Stimulated activated CD8-positive, alpha-beta memory T cell treated with anti-CD3 and anti-CD28 coated beads, Interleukin-7, amount 100 ng/mL, for 24 hours (primary cell): Measurements from ENCODE around the gene SCUBE2.
"Not testable (repeated sequence)": the region's sequence is repeated elsewhere in the genome, so short reads cannot be mapped to it uniquely, and the experiment has no call there.

ENCODE experiments used
- DNase-seq: peaks from one replicate; pipeline ENCODE4 v3.0.0-alpha.2; 2020; ENCODE audit warnings: low read depth

Gene SCUBE2

DNA sequence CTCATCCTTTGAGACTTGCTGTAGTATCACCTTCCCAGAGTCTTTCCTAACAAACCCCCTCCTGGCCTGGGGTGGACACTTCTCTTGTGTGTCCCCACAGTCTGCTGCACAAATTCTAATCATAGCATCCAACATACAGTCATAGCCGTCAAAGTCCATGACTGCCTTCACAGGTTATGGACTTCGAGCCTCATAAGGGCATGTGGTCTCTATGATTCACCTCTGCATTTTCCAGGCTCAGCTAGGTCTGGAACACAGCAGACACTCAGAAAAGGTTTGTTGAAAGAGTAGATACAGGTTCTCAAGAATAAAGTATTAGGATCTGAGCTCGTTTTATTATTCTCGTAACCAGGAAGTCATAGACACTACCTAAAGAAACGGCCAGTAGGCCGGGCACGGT is 13.2 kb upstream of the SCUBE2 start:
- DNase-seq = no peak

DNA sequence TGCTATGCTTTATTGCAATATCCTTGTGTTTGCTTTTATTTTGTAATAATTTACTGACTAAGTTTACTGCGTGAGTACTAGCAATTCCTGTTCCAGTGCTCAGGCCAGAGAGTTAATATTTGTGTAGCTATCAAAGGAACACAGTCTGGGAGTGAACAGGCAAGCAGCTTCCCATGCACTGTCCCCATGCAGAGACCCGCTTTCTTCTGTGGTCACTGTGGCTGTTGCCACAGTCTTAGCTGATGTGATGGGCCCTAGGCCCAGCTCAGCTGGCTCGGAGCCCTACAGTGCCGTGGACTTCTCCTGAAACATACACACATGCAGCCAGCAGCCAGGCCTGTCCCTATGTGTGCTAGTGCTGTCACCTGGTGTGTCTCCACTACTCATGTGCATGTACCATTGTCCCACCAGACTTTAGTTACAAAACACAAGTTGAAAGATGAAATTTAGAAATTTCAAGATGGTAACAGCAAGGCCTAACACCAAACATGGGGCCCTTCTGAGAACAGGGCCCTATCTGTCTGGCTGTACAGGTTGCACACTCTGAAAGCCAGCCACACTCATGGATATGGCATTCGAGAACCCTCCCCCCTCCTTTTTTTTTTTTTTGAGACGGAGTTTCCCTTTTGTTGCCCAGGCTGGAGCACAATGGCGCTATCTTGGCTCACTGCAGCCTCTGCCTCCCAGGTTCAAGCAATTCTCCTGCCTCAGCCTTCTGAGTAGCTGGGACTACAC is 12.3 kb upstream of the SCUBE2 start:
- no peak for DNase-seq

DNA sequence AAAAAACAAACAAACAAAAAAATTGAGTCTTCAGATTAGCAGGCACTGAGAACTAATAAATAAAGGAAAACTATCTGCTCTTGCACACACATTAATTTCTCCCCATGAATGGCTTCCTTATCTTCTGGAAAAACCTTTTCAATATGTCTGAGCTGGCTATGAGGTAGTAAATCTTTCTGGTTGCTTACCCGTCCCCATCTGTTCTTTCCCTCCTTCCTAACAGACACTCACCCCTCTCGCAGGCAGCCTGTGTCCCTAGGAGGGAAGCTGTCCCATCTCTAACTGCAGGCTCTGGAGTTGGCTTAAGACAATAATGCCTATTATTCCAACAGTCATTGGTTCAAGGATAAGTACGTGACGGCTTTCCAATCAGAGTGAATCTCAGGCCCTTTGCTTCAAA is 8.2 kb upstream of the SCUBE2 start:
- no peak for DNase-seq

DNA sequence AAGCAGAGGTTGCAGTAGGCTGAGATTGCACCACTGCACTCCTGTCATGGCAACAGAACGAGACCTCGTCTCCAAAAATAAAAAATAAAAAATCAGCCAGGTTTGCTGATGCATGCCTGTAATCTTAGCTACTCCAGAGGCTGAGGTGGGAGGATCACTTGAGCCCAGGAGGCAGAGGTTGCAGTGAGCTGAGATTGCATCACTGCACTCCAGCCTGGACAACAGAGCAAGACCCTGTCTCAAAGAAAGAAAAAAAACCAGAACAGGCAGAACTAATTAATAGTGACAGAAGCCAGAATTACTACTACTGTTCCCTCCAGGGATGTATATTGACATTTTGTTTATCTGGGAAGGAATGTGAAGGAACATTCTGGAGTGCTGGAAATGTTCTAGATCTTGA is 7.1 kb upstream of the SCUBE2 start:
- DNase-seq = not testable (repeated sequence)

DNA sequence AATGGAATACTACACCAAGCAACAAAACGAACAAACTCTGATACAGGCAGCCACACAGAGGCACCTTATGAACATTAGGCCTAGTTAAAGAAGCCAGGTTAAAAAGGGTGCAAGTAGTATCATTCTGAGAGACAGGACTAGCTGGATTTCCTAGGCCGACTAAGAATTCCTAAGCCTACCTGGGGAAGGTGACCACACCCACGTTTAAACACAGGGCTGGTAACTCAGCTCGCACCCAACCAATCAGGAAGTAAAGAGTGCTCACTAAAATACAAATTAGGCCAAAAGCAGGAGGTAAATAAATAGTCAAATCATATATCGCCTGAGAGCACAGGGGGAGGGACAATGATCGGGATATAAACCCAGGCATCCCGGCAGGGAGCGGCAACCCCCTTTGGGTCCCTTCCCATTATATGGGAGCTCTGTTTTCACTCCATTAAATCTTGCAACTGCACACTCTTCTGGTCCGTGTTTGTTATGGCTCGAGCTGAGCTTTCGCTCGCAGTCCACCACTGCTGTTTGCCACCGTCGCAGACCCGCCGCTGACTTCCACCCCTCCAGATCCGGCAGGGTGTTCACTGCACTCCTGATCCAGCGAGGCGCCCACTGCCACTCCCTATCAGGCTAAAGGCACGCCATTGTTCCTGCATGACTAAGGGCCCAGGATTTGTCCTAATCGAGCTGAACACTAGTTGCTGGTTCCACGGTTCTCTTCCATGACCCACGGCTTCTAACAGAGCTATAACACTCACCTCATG is 6.0 kb upstream of the SCUBE2 start:
- DNase-seq = not testable (repeated sequence)

DNA sequence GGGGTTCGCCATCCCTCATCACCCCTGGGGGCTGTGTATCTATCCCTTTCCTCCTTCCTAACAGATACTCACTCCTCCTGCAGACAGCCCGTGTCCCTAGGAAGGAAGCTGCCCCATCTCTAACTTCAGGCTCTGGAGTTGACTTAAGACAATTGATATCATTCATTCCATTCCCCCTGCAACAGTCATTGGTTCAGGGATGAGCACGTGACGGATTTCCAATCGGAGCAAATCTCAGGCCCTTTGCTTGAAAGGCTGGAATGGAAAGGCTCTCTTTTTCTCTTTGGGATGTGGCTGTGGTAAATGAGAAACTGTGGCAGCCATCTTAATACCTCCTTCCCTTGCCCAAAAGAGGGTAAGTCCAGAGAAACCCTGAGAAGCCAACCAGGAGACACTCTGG is 5.0 kb upstream of the SCUBE2 start:
- no peak for DNase-seq

DNA sequence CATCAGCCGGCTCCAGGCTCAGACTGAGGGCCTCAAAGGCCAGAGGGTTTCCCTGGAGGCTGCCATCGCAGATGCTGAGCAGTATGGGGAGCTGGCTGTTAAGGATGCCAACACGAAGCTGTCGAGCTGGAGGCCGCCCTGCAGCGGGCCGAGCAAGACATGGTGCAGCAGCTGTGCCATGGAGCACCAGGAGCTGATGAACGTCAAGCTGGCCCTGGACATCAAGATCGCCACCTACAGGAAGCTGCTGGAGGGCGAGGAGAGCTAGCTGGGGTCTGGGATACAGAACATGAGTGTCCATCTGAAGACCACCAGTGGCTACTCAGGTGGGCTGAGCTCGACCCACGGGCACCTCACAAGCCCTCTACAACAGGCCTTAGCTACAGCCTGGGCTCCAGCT is 4.0 kb upstream of the SCUBE2 start:
- no peak for DNase-seq

DNA sequence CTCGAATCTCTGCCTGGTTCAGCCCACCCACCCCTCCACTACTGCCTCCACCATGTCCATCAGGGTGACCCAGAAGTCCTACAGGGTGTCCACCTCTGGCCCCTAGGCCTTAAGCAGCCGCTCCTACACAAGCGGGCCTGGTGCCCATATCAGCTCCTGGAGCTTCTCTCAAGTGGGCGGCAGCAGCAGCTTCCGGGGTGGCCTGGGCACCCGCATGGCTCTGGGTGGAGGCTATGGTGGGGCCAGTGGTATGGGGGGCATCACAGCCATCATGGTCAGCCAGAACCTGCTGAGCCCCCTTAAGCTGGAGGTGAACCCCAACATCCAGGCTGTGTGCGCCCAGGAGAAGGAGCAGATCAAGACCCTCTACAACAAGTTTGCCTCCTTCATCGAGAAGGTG is 3.0 kb upstream of the SCUBE2 start:
- DNase-seq = no peak

DNA sequence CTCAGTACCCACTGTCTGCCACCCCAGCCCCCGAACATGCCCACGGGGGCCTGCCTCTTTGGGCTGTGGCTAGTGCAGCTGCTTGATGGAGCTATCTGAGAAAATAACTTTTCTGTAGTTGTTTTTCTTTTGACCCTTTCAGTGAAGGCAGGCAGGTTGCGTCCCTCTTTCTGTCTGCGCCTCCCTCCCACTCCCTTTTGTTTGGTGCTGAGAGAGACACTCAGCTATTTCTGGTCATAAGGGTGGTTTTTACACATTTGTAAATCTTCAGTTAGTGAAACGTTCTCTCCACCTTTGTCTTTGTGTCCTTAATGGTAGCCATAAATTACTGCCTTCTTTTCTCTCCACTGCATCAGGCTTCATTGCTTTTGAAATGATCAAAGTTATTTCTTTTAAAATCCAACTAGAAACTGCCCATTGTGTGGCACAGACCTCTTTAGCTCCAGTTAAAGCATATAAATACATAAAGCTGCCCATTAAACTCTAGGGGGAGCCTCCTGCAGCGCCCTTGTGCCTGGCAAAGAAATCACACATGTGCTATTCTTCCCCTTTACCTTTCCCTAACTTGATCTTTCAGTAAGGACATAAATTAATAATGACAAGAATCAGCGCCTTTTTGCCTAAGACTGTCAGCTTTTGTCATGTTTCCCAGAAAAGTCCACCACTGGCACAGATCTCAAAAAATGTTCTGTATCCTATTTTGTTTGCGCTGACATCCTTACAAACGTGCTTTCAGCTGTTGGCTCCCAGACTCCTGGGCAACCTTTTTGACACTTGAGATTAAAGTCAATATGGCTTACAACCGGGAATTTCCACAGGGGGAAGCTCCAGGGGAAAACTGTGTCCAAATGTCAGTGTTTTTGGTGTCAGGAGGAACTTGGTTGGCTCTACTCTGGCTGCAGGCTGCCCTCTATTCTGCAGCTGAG is 1.7 kb upstream of the SCUBE2 start:
- no peak for DNase-seq

DNA sequence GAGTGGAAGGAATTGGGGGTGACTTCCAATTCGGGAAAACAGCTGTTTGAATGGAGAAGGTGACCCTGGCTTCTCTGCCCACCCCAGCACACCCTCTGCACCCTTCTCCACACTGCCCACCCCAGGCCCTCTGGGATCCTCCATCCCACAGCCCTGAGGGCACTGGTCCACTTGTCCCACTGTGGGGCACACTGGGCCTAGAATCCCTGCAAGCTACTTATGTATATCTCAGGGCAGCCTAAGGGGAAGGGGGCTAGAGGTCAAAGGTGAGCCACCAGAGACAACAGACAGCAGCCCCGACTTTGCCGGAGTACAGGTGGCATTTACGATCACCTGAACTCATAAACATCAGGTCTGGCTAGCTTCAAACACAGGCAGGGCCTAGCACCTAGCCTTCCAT is 673 bp upstream of the SCUBE2 start:
- DNase-seq = no peak

DNA sequence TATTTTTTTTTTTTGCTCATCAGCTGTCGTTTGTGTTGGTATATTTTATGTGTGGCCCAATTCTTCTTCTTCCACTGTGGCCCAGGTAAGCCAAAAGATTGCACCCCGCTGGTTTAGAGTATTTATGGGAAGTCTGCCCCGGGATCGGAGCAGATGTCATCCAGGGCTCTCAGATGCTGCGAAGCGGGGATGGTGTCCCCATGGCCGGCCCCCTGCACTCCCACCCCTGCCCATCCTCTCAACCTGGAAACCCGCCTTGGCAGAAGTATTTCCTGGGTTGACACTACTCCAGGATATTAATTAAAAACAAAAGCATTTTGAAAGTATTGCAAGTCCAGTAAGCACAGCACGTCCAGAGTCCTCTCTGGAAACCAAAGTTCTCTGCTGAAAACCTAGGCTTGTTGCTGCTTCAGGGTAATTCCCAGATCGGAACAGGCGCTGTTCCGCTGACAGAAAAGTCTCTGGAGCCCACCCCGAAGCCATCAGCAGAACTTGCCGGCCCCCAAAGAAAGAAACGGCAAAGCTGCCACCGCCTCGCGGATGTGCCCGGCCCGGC is 833 bp downstream of the SCUBE2 start:
- DNase-seq = no peak

DNA sequence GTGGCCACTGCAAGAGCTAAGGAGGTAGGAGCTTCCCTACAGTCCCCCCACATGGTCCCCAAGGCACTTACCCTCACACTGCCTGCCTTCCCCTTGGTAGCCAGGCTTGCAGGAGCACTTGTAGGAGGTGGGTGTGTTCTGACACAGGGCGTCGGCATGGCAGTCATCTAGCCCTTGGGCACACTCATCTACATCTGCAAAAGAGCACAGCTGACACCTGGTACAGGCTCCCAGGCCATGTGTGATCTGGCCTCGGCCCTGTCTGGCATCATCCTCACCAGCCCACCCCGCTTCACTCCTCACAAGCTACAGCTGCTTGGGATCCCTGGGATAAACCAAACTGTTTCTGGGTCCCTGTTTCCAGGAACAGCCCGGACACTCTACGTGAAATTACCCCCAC is 1.8 kb downstream of the SCUBE2 start:
- no peak for DNase-seq

DNA sequence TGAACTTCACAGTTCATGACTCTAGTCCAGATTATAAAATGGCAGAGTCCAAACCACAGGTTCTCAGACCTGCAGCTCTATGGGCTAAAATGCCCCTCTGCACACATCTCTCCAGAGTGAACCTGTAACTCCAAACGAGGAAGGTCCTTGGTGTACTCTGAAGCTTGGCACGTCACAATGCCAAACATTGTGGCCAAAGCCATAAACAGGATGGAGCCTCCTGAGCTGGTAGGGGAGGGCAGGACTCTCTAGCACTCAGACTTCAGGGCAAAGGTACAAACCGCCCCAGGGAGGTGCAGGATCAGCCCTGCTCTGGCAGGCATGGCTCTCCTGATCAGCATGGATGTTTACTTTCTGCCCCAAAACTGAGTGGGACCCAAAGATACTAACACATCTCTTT is 2.3 kb downstream of the SCUBE2 start:
- DNase-seq = no peak

DNA sequence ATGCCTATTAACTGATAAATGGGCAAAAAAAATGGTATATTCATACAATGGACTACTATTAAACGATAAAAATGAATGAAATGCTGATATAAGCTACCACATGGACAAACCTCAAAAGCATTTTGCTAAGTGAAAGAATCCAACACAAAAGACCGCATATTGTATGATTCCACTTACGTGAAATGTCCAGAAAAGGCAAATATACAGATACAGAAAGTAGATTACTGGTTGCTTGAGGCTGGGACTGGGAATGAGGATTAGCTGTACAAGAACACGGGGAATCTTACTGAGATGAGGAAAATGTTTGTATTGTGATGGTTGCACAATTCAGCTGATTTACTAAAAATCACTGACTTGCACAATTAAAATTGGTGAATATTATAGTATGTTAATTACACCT is 8.8 kb downstream of the SCUBE2 start:
- no peak for DNase-seq

DNA sequence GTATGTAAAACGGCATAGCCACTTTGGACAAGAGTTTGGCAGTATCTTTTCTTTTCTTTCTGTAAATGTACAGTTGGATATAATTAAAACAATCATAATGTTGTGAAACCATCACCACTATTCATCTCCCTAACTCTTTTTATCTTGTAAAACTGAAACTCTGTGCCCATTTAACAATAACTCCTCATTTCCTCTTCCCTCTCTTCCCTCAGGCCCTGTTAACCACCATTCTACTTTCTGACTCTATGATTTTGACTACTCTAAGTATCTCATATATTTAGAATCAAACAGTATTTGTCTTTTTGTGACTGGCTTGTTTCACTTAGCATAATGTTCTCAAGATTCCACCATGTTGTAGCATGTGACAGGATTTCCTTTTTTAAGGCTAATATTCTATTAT is 10.2 kb downstream of the SCUBE2 start:
- DNase-seq = no peak

DNA sequence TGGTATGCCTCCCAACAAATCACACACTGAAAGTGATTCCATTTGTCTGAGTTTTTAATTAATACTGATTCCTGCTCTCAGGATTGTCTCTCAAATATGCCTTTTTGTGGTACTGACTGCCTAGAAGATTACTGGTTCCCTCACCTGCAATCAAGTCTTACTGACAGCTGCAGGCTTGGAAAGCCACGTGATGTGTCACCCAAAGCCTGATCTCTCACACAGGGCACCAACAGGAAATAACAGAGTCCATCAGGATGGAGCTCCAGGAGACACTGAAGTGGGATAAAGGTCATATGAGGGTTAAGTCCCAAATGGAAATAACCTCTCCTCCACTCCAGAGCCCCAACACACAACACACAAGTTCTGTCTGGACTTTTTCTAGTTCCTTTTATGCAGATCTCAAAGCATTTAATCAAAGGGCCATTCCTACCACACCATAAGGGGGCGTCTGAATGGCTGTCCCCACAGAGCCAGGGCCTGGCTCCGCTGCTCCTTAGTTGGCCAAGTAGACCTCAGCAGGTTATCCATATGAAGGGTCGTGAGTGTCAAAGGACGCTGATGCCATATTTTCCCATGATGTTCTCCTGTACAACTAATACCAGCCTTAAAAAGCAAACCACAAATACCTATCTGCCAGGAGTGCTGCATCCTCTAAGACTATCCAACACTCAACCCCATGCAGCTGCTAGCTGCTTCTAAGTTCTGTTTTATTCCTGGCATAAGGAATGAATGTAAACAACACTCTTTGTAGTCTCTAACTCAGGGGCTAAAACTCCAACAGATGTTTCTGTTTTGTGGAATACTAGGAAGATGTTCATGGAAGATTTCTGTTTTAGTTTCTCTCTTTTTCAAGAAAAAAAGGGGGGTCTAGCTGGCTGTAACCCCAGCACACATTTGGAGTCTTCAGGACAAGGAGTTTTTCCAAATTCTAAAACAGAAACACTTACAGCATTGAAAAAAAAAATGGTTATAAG is 13.0 kb downstream of the SCUBE2 start:
- no peak for DNase-seq

DNA sequence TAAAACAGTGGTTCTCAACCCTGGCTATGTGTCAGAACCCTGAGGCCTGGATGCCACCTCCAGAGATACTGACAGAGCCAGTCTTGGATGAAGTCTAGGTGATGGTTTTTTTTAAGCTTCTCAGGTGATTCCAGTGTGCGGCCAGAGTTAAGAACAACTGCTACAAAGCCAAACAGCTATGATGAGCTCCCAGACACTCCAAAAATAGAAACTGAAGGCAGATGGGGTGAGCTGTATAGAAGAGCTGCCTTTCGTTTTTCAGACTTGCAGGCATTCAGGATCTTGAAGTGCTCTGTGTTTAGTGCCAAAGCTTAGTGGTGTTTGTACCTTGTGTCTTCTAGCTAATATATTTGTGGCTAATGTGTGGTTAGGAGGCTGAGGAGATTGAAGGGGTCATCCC is 14.2 kb downstream of the SCUBE2 start:
- no peak for DNase-seq

DNA sequence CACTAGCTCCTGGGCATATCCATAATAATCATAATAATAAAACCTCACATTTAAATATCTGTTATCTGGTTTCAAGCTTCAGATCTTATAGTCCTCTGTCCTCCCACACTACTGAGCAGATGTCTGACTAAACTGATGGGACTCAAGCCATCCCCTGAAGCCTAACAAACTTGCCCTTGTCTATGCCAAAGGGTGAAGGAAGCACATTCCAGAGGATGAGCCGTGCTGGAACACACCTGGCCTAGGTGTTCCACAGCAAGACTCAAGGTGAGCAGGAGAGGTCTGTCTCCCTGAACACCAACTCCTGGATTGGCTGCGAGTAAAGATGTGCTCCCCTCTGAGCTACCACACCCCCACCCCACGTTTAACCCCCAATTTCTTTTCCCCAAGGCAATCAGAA is 14.7 kb downstream of the SCUBE2 start:
- no peak for DNase-seq

DNA sequence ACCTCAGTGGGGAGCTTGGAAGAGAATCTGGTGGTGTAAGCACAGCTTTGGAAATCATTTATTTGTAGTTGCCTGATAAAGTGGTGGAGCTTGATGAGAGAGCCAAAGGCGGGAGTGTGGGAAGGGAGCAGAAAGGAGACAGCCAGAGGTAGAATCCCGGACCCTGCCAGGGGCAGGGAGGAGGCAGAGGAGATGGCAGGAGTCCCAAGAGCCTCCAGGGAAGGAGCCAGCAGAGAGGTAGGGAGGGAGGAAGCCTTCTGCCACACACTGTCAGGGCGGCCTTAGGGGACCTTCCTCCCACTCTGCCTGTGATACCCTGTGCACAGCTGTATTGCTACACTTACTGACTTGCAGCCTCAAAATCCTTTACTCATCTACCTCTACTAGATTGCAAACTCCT is 15.4 kb downstream of the SCUBE2 start:
- no peak for DNase-seq

DNA sequence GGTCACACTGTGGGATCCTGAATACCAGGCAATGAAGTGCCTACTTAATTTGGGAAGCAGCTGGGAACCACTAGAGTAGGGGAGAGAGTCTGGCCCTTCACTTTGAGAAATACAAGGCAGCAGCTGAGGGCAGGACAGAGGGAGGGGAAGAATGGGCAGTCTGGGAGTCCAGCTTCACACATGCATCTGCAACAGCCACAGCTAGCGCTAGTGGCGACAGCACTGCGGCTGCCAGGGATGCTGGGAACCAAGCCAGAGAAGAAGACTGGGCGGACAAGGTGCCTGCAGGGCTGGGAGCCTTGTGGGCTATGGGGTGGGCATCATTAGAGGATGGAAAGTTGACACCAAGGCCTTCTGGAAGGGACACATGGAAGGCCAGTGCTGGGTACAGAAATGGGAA is 15.8 kb downstream of the SCUBE2 start:
- no peak for DNase-seq

DNA sequence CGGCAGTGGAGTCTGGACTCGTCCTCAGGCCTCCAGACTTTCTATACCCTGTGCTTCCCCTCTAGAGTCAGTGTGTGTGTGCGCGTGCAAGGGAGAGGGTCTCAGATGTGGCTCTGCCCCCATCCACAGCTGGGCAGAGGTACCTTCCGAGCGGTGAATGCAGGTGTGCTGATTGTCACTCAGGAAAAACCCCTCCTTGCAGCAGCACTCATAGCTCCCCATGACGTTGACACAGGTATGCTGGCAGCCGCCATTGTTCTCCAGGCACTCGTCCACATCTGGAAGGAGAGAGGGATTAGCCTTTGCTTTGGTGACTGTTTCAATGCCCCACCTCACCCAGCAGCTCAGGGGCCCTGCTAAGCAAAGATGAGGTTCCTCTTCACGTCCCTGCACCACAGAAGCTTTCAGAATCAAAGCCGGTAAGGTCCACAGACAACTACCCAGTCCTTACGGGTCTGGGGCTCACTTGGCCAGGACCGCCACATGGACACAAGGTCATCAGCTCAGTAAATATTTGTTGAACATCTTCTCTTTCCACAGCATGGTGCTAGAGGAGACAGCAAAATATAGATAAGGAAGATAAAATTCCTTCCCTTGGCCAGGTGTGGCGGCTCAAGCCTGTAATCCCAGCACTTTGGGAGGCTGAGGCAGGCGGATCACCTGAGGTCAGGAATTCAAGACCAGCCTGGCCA is 16.9 kb downstream of the SCUBE2 start:
- DNase-seq = no peak
